CMK (cell line): ENCODE data around the gene DIAPH2.

Source experiments
- DNase-seq: peaks from one replicate; pipeline ENCODE4 v3.0.0-alpha.2; 2010; ENCODE audit warnings: low read depth

Gene DIAPH2

DNA sequence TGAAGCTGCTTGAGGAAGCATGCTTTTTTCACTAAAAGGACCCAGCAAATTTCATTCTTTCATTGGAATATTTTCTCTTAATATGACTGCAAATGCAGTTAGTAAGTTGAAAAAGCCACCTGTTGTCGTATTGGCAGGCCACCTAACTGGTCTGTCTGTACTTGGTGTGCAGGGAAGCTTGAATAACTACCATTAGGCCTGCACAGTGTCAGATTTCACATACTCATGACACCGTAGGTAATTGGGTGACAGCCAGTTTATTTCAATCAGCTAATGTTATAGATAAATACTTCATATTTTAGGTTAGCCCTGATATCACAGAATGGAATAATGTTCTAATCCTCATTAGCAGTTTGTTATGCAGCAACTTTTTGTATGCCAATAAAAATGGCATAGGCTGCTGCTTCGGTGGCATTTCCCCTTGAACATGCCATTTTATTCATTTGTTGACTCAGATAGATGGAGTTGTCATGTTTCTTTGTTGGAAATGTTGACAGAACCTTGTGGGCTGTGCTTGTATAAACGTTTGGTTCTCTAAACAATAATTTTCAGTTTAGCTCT is 372.8 kb downstream of the DIAPH2 start:
- no peak for DNase-seq

DNA sequence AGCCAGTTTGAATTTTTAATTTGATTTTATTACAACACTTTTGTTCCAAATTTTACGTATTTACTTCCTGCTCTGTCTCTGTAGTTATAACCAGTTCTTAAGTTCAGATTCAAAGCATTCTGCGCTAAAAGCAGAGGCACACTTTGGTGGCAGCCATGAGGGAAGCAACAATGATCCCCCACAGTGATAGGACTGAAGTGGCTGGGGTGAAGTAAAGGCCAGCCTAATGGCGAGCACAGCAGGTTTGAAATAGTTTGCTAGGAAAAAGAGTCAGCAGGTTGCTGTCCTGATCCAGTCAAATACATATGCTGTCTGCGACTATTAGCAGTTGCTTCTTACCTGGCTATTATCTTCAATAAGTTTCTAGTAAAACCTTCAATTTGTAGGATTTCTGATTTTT is 375.4 kb downstream of the DIAPH2 start:
- DNase-seq, result no peak

- no peak for DNase-seq
Measured at GRCh38 chrX:97065066-97065465, 380.4 kb downstream of the DIAPH2 start.

DNA sequence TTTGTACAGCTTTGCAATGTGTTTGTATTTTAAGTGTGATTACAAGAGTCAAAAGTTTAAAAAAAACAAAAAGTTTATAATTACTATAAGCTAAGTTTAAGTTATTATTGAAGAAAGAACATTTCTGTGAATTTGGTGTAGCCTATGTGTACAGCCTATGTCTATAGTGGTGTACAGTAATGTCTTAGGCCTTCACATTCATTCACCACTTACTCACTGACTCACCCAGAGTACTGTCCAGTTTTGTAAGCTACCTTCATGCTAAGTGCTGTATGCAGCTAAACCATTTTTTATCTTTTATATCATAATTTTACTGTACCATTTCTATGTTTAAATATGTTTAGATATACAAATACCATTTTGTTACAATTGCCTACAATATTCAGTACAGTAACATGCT is 381.3 kb downstream of the DIAPH2 start:
- DNase-seq, result no peak

DNA sequence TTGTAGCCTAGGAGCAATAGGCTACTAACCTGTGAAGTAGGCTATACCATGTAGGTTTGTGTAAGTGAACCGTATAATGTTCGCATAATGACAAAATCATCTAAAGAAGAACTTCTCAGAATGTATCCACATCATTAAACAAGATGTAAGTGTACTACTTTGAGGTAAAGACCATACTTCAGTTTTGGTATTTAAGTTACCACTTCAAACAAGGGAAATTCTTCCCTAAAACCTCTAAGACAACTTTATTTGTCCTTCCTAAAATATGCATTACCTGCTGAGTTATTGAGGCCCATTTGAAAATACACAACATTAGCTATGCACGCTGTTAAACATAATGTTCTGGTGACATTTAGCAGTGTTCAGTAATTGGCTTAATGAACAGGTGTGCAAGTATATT is 381.7 kb downstream of the DIAPH2 start:
- no peak for DNase-seq

DNA sequence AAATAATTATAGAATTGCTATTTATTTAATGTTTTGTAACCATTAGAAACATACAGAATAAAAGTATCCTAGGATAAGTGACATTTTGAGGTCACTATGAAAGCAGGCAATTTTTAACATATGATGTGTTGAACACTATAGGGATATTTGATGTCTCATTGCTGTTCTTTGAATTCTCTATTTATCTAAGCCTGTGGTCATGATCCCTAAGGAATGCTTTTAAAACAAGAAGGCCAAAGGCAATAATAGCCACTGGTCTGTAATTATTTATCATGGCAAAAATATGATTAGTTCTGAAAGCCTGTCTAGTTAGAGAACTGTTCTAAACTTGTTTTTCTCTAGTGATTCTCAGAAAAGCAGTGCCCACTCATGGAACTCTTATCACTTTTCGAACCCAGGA is 385.7 kb downstream of the DIAPH2 start:
- DNase-seq, result no peak

DNA sequence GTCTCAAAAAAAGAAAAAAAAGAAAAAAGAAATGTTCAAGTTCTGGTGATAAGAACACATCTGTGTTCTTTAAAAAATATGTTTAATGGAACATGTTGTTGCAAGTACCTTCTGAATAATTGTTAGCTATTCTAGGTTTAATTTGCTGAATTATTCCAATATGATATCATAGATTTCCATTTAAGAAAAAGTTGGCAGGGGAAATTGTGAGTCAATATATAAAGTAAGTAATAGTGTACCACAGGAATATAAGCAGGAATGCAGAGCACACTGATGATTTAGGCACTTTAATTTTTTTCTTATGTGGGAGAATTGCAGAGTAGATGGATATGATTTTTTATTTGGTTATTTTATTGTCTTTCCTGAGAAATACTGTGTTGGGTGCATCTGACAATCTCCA is 389.8 kb downstream of the DIAPH2 start:
- DNase-seq, result no peak

DNA sequence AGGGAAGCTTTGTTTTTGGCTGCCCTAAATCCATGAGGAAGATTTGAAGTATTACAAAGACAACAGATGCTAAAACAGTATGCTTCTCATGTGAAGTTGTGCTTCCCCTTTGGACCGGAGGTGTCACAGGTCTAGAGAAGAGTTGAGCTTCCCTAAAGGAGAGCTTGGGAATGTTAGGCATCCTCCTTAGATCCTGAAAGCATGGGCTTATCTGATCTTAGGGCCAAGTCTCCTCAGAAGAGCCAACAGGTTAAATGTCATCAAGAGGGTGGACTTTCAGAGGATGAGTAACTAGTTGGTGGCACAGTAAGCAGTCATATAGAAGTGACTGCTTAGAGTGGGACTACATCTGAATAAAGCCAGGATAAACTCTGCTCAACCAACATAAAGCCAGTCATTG is 404.5 kb downstream of the DIAPH2 start:
- DNase-seq, result no peak

- no peak for DNase-seq
Measured at GRCh38 chrX:97096385-97096784, 411.7 kb downstream of the DIAPH2 start.

- no peak for DNase-seq
Measured at GRCh38 chrX:97102938-97103337, 418.3 kb downstream of the DIAPH2 start.

GRCh38 chrX:97109730-97110129 is 425.1 kb downstream of the DIAPH2 start:
- no peak for DNase-seq

DNA sequence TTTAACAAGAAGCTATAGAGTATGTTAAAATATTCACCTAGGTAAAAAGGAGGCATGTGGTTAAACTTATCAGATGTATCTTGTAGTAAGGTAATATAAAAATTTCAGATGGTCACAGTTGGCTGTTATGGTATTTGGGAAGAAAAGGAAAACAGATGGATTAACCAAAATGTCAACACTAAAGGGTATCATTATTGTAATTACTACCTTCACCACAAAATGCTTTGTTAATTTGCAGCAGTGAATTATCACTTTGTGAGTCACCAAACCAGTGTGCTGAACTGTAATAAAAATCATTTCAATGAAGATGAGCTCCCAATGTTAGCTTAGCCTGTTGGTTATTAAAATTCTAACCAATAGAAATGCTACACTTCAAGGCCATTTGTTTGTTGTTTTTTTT is 432.9 kb downstream of the DIAPH2 start:
- DNase-seq, result no peak

DNA sequence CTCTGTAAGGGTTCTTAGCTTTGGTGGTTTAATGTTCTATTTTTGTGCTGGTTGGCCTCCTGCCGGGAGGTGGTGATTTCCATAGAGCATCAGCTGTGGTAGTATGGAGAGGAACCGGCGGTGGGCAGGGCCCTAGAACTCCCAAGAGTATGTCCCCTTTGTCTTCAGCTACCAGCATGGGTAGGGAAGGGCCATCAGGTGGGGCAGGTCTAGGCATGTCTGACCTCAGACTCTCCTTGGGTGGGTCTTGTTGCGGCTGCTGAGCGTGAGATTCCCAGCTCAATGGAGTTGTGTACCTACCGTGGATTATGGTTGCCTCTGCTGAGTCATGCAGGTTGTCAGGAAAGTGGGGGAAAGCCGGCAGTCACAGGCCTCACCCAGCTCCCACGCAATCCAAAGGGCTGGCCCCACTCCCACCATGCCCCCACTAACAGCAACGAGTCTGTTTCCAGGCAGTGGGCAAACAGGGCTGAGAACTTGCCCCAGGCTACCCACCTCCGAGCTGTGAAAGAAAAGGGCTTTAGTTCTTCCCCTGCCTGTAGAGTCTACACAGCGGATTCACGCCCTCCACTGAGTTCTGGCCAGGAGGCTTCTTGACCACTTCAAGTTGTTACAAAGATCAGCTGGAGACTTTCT is 434.9 kb downstream of the DIAPH2 start:
- DNase-seq, result no peak

DNA sequence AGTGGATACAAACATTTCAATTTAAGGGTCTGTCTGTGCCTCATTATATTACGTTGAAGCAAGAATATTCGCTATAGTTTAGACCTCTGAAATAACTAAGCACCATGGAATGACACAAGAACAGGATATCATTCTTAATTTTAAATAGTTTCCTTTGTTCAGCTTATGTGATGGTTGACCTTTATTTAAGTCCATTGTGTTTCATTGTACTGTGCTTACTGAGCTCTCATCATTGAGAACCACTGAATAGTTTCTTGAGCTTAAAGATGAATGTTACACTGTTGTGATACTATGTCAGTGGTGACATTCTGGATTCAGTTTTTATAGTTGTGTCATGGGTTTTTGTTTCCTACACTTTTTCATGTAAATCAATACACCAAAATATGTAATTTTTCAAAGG is 438.4 kb downstream of the DIAPH2 start:
- no peak for DNase-seq

- no peak for DNase-seq
Measured at GRCh38 chrX:97126020-97126419, 441.4 kb downstream of the DIAPH2 start.

- DNase-seq, result no peak
Measured at GRCh38 chrX:97132664-97133415, 448.2 kb downstream of the DIAPH2 start.

- no peak for DNase-seq
Measured at GRCh38 chrX:97145934-97146333, 461.3 kb downstream of the DIAPH2 start.

DNA sequence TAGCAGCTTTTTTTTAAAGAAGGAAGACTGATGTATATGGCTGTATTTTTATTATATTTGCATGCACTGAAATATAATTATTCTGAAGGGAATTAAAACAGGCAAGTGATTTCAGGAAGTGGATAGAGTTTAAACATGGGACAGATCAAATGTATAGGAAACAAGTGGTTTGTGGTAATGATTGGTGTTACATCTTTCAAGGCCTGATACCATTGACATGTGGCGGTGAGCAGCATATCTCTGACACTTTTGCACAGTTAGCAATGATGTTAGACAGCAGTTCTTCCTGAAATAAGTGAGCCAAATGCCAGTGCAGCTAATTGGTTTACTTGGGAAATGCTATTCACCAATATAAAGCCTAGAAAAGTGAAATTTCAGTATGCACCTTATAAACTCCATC is 471.2 kb downstream of the DIAPH2 start:
- DNase-seq, result no peak

GRCh38 chrX:97158269-97158668 is 473.6 kb downstream of the DIAPH2 start:
- DNase-seq, result no peak

GRCh38 chrX:97159916-97160800 is 475.5 kb downstream of the DIAPH2 start:
- no peak for DNase-seq

GRCh38 chrX:97167333-97167732 is 482.7 kb downstream of the DIAPH2 start:
- no peak for DNase-seq

- DNase-seq, result no peak
Measured at GRCh38 chrX:97168646-97169045, 484.0 kb downstream of the DIAPH2 start.

DNA sequence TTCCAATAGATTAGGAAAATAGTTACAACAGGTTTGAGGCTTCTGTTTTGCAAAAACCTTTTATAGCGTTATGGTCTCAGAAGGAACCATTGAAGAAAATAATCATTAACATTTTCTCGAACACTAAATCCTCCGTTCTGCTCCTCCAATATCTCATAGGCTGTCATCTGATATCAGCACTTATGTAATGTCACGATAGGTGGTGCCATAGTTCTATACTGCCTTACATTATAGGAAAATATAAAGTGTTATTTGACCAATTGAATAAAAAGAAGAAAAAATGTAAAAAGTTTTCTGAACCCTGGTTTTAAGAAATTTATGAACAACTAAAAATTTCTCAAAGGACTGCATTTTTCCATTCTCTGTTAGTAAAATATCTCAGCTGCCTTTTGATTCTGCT is 490.5 kb downstream of the DIAPH2 start:
- DNase-seq, result no peak
